ENCODE measurements around the gene COL27A1. TPM values are rescaled to one million over a fixed set of nuclear protein-coding genes. Genes with fewer than 3 reads are reported as not detected.

The COL27A1 gene
- total and polyA plus RNA-seq, 2 experiments from 2014 or later, result 10.5 to 18.0 TPM

DNA sequence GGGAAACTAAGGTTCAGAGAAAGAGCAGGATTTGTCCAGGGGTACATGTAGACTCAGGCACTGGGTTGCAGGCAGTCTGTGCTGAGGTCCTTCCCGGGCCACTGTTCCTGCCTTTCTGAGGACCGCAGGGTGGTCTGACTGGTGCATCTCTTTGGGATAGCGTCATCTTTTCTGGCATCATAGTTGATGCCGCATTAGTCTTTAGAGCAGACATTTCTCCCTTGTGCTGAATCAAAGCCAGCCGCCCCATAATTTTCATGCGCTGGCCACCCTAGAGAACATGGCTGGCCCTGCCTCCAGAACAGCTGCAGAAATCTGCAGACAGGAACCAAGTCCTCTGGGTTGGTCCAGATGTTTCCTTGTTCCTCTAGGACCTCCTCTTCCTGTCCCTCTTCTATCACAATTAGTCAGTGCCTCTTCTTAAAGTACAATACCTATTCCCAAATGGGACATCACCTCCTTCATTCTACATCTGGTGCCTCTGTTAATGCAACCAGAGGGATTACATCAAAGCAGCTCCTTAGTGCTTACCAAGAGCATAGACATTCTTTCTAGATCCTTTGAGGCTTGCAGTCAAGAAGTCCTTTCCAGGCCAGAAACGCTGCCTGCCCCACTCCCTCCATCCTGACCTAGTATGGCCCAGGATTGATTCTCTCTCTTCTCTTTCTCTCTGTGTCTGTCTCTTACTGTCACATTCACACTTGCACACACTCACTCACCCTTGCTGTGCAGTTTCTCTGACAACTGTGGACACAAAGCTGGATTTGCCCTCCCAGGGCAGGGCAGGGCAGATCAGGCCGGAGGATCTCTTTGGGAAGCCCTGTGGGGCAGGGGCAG, 125.5 kb downstream of the COL27A1 start (continued):
- TF ChIP-seq CTCF (conservative IDR thresholded peaks at IDR 0.05; ENCODE audit: low read depth in 2 of 2), result no peak
- TF ChIP-seq EZH2 (IDR thresholded peaks at IDR 0.05; ENCODE audit: low read depth, unreplicated experiment), result no peak
- TF ChIP-seq CREB1 (CRISPR knock-in tag; IDR thresholded peaks at IDR 0.05; ENCODE audit: low read depth), result no peak
- no peak for TF ChIP-seq EZH2phosphoT487 (IDR thresholded peaks at IDR 0.05; ENCODE audit: unreplicated experiment)
- TF ChIP-seq ZNF114 (CRISPR knock-in tag; IDR thresholded peaks at IDR 0.05), result no peak
- no peak for TF ChIP-seq POLR2AphosphoS5 (IDR thresholded peaks at IDR 0.05; ENCODE audit: low read depth)

DNA sequence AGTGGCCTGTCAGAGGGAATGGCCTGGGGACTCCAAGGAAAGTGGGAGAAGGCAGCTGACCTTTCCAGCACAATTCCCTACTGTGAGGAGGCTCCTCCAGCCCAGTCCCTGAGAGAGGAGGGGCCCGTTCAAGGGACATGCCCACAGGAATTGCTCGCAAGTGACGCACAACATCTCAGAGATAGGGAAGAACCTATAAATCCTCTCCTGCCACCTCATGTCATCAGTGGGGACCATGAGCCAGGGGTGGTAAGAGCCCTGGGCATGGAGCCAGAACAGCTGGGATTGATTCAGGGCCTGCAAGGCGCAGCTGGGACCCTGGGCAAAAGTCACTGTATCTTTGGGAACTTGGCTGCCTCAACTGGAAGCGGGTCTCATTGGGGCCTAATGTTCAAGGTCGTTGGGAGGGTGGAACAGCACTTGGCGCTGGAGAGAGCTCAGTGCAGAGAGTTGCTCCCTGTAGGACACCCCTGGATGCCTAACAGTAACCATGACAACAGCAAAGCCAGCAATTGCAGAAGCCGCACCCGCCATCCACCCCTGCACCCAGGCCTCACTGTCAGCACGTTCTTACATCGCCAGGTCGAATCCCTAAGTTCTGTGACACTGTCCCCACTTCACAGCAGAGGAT, 126.3 kb downstream of the COL27A1 start:
- Histone ChIP-seq H3K4me2 (no peak overlapping the region), H3F3A (replicated peaks; ENCODE audit: low read depth) (no peaks in the 10 kb centered on the region), H4K20me1 (replicated peaks; ENCODE audit: insufficient read depth) (no peaks in the 10 kb centered on the region; the same call in 1 of the 2 replicates), H3K27ac (ENCODE audit: low read depth) (no peak overlapping the region), H2AFZ (no peak overlapping the region), H3K4me3 (no peak overlapping the region), H3K27me3 (ENCODE audit: insufficient read depth) (no peaks in the 10 kb centered on the region), H3K9me2 (ENCODE audit: insufficient read depth) (no peaks in the 10 kb centered on the region), H3K4me1 (ENCODE audit: insufficient read depth) (no peaks in the 10 kb centered on the region), H3K36me3 (ENCODE audit: insufficient read depth) (no peaks in the 10 kb centered on the region), H3K79me2 (replicated peaks; ENCODE audit: insufficient read depth) (no peaks in the 10 kb centered on the region)
- peaks cover 1% of the 10 kb centered on the region for H3K27me3 Mint-ChIP-seq (ENCODE audit: insufficient read depth, low read depth, poor library complexity)
- no peaks in the 10 kb centered on the region; the same call in 2 of the 3 replicates for H3K9me3 Mint-ChIP-seq
- DNase-seq (ENCODE audit: low spot score), result no peak
- H3K27ac Mint-ChIP-seq, result no peak overlapping the region
- ATAC-seq, result no peak
- peaks cover 3% of the 10 kb centered on the region; the same call in 1 of the 3 replicates for H3K36me3 Mint-ChIP-seq (ENCODE audit: low read depth)
- H3K4me1 Mint-ChIP-seq, result peaks cover 6% of the 10 kb centered on the region; the same call in 2 of the 3 replicates
- H3K4me3 Mint-ChIP-seq, result no peak overlapping the region
- TF ChIP-seq ETS1 (IDR thresholded peaks at IDR 0.05) (no peak), CTCF (conservative IDR thresholded peaks at IDR 0.05; ENCODE audit: low read depth in 2 of 2) (no peak), ZNF331 (CRISPR knock-in tag; IDR thresholded peaks at IDR 0.05; ENCODE audit: low read depth) (no peak), POLR2AphosphoS5 (IDR thresholded peaks at IDR 0.05; ENCODE audit: low read depth) (no peak), ZNF114 (CRISPR knock-in tag; IDR thresholded peaks at IDR 0.05) (no peak), CREB1 (CRISPR knock-in tag; IDR thresholded peaks at IDR 0.05; ENCODE audit: low read depth) (no peak), EZH2 (IDR thresholded peaks at IDR 0.05; ENCODE audit: low read depth, unreplicated experiment) (no peak), EZH2phosphoT487 (IDR thresholded peaks at IDR 0.05; ENCODE audit: unreplicated experiment) (no peak), NANOG (IDR thresholded peaks at IDR 0.05; ENCODE audit: borderline replicate concordance) (no peak), STAT1 (IDR thresholded peaks at IDR 0.05; ENCODE audit: unreplicated experiment) (no peak)
- TF ChIP-seq, protein P1, sequence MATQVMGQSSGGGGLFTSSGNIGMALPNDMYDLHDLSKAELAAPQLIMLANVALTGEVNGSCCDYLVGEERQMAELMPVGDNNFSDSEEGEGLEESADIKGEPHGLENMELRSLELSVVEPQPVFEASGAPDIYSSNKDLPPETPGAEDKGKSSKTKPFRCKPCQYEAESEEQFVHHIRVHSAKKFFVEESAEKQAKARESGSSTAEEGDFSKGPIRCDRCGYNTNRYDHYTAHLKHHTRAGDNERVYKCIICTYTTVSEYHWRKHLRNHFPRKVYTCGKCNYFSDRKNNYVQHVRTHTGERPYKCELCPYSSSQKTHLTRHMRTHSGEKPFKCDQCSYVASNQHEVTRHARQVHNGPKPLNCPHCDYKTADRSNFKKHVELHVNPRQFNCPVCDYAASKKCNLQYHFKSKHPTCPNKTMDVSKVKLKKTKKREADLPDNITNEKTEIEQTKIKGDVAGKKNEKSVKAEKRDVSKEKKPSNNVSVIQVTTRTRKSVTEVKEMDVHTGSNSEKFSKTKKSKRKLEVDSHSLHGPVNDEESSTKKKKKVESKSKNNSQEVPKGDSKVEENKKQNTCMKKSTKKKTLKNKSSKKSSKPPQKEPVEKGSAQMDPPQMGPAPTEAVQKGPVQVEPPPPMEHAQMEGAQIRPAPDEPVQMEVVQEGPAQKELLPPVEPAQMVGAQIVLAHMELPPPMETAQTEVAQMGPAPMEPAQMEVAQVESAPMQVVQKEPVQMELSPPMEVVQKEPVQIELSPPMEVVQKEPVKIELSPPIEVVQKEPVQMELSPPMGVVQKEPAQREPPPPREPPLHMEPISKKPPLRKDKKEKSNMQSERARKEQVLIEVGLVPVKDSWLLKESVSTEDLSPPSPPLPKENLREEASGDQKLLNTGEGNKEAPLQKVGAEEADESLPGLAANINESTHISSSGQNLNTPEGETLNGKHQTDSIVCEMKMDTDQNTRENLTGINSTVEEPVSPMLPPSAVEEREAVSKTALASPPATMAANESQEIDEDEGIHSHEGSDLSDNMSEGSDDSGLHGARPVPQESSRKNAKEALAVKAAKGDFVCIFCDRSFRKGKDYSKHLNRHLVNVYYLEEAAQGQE (IDR thresholded peaks at IDR 0.05; ENCODE audit: unreplicated experiment), result no peak

All from GM23338 (cell line).